ENCODE measurements around the gene POLR2B. TPM values are rescaled to one million over a fixed set of nuclear protein-coding genes. Genes with fewer than 3 reads are reported as not detected.

Gene POLR2B
- total RNA-seq, 1 experiment from 2014 or later, result 115 TPM

GRCh38 chr4:57064811-57065711 is 86.4 kb downstream of the POLR2B start:
- no peak overlapping the region for H3K27ac Mint-ChIP-seq (ENCODE audit: unreplicated experiment)
- no peak for TF ChIP-seq CTCF (IDR thresholded peaks at IDR 0.05; ENCODE audit: insufficient read depth in 1 of 2, low read depth in 1 of 2, low read length in 1 of 2, severe bottlenecking in 1 of 2, unreplicated experiment in 1 of 2)
- BruUV-seq (replicated peaks), result no TSS peak
- H3K9me3 Mint-ChIP-seq (ENCODE audit: unreplicated experiment), result no peaks in the 10 kb centered on the region
- no peaks in the 10 kb centered on the region for H3K27me3 Mint-ChIP-seq (ENCODE audit: insufficient read depth, unreplicated experiment)
- peaks cover 9% of the 10 kb centered on the region for H3K4me1 Mint-ChIP-seq (ENCODE audit: low read depth, unreplicated experiment)
- no peak overlapping the region for H3K4me3 Mint-ChIP-seq (ENCODE audit: unreplicated experiment)
- CTCF ChIA-PET, result no interaction called here
- no peak for DNase-seq
- H3K36me3 Mint-ChIP-seq (ENCODE audit: insufficient read depth, unreplicated experiment), result no peaks in the 10 kb centered on the region
- Histone ChIP-seq H3K9me3 (no peaks in the 10 kb centered on the region), H3K4me3 (ENCODE audit: low read depth, low read length) (no peak overlapping the region), H3K36me3 (ENCODE audit: control insufficient read depth, insufficient read depth, low read length) (no peaks in the 10 kb centered on the region), H3K4me1 (peaks cover 20% of the 10 kb centered on the region), H3K27me3 (replicated peaks; ENCODE audit: control insufficient read depth, insufficient read depth, low read length) (no peaks in the 10 kb centered on the region)
- POLR2A ChIA-PET, result interaction anchor here (0.7 kb wide), 1 partner anchor 14 kb away, joined by 3 read pairs; no protein-coding TSS in a partner anchor
- intact Hi-C loops (cut with micrococcal nuclease; ENCODE audit: unreplicated experiment), result no loop called here

GRCh38 chr4:57065730-57066482 is 87.2 kb downstream of the POLR2B start:
- DNase-seq, result no peak
- Histone ChIP-seq H3K4me3 (ENCODE audit: low read depth, low read length) (no peak overlapping the region), H3K4me1 (peaks cover 20% of the 10 kb centered on the region), H3K9me3 (no peaks in the 10 kb centered on the region), H3K27me3 (replicated peaks; ENCODE audit: control insufficient read depth, insufficient read depth, low read length) (no peaks in the 10 kb centered on the region), H3K36me3 (ENCODE audit: control insufficient read depth, insufficient read depth, low read length) (no peaks in the 10 kb centered on the region)
- Mint-ChIP-seq H3K36me3 (ENCODE audit: insufficient read depth, unreplicated experiment) (no peaks in the 10 kb centered on the region), H3K27me3 (ENCODE audit: insufficient read depth, unreplicated experiment) (no peaks in the 10 kb centered on the region), H3K27ac (ENCODE audit: unreplicated experiment) (no peak overlapping the region), H3K9me3 (ENCODE audit: unreplicated experiment) (no peaks in the 10 kb centered on the region), H3K4me3 (ENCODE audit: unreplicated experiment) (no peak overlapping the region), H3K4me1 (ENCODE audit: low read depth, unreplicated experiment) (peaks cover 8% of the 10 kb centered on the region)
- intact Hi-C loops (cut with micrococcal nuclease; ENCODE audit: unreplicated experiment), result no loop called here
- CTCF ChIA-PET, result no interaction called here
- TF ChIP-seq CTCF (IDR thresholded peaks at IDR 0.05; ENCODE audit: insufficient read depth in 1 of 2, low read depth in 1 of 2, low read length in 1 of 2, severe bottlenecking in 1 of 2, unreplicated experiment in 1 of 2), result no peak
- no TSS peak for BruUV-seq (replicated peaks)
- POLR2A ChIA-PET, result no interaction called here

- no peaks in the 10 kb centered on the region for H3K36me3 ChIP-seq (ENCODE audit: control insufficient read depth, insufficient read depth, low read length)
- Mint-ChIP-seq H3K27ac (ENCODE audit: unreplicated experiment) (no peak overlapping the region), H3K9me3 (ENCODE audit: unreplicated experiment) (no peaks in the 10 kb centered on the region), H3K4me3 (ENCODE audit: unreplicated experiment) (no peak overlapping the region), H3K4me1 (ENCODE audit: low read depth, unreplicated experiment) (peaks cover 9% of the 10 kb centered on the region), H3K36me3 (ENCODE audit: insufficient read depth, unreplicated experiment) (no peaks in the 10 kb centered on the region), H3K27me3 (ENCODE audit: insufficient read depth, unreplicated experiment) (no peaks in the 10 kb centered on the region)
- H3K27me3 ChIP-seq (replicated peaks; ENCODE audit: control insufficient read depth, insufficient read depth, low read length), result no peaks in the 10 kb centered on the region
- H3K9me3 ChIP-seq, result no peaks in the 10 kb centered on the region
- intact Hi-C loops (cut with micrococcal nuclease; ENCODE audit: unreplicated experiment), result no loop called here
- peaks cover 14% of the 10 kb centered on the region for H3K4me1 ChIP-seq
- no TSS peak for BruUV-seq (replicated peaks)
- DNase-seq, result no peak
- POLR2A ChIA-PET, result no interaction called here
- no peak for TF ChIP-seq CTCF (IDR thresholded peaks at IDR 0.05; ENCODE audit: insufficient read depth in 1 of 2, low read depth in 1 of 2, low read length in 1 of 2, severe bottlenecking in 1 of 2, unreplicated experiment in 1 of 2)
- H3K4me3 ChIP-seq (ENCODE audit: low read depth, low read length), result no peak overlapping the region
- CTCF ChIA-PET, result interaction anchor here (0.5 kb wide), 1 partner anchor 69 kb away, joined by 3 read pairs; no protein-coding TSS in a partner anchor
These were observed 89.7 kb downstream of the POLR2B start for GRCh38 chr4:57068237-57068981.

All from Caco-2 (cell line).